ENCODE measurements around the gene ARL14EP. TPM values are rescaled to one million over a fixed set of nuclear protein-coding genes. Genes with fewer than 3 reads are reported as not detected.

The ARL14EP gene
- polyA plus RNA-seq, 1 donor (not counting 4 experiments of a cell fraction or from before 2014, with no cell fraction given): 32.6 TPM

DNA sequence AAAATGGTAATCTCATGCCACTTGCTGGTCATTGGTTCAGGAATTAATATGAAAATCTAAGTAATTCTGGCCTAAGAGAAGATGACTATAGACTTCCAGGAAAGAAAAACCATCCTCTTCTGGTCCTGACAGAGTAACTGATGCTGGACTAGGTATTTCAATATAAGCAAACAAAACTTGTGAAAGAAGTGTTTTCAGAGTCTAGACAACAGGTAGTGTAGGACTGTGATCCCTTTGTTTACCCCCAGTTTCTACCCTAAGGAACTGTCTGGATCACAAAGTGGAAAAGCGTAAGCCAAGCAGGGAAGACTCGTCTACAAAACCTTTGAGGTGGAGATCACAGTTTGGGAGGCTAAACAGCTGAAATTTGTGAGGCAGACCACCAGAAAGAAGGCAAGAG, 30.4 kb upstream of the ARL14EP start:
- H3K9me1 ChIP-seq (ENCODE audit: control insufficient read depth, extremely low read depth, insufficient read depth, low read length): no peaks in the 10 kb centered on the region
- no peaks in the 10 kb centered on the region for H4K20me1 ChIP-seq (ENCODE audit: control insufficient read depth, extremely low read depth, insufficient read depth, low read length)
- H3K9me3 ChIP-seq (ENCODE audit: control insufficient read depth, low read depth, low read length): no peaks in the 10 kb centered on the region
- H3K79me2 ChIP-seq (ENCODE audit: control insufficient read depth, insufficient read depth, low read length): no peaks in the 10 kb centered on the region
- DNase-seq (ENCODE audit: low read depth, low spot score): no peak
- no peaks in the 10 kb centered on the region for H3K4me1 ChIP-seq (ENCODE audit: control insufficient read depth, extremely low read depth, insufficient read depth, low read length)
- no peak overlapping the region for H3K4me3 ChIP-seq (ENCODE audit: control insufficient read depth in 2 of 3, extremely low read depth in 1 of 3, insufficient read depth in 2 of 3, low read depth in 1 of 3, low read length in 3 of 3)
- no peak overlapping the region for H3K27ac ChIP-seq (ENCODE audit: control insufficient read depth, insufficient read depth, low read length)
- no peak overlapping the region for H3K9ac ChIP-seq (ENCODE audit: control insufficient read depth, extremely low read depth, insufficient read depth, low read length)
- H3K27me3 ChIP-seq (ENCODE audit: control insufficient read depth, extremely low read depth, insufficient read depth, low read length): no peaks in the 10 kb centered on the region
- dilution Hi-C loops (cut with MboI; ENCODE audit: extremely low pct_ligation_motif_present, low sequenced_read_pairs): no loop called here
- FAIRE-seq: no peak
- no peaks in the 10 kb centered on the region for H3K36me3 ChIP-seq (ENCODE audit: control insufficient read depth in 2 of 2, extremely low read depth in 1 of 2, insufficient read depth in 2 of 2, low read length in 2 of 2)
- H2AFZ ChIP-seq (ENCODE audit: control insufficient read depth, low read length): no peak overlapping the region
- TF ChIP-seq EZH2 (IDR thresholded peaks at IDR 0.05; ENCODE audit: low read length): no peak
- TF ChIP-seq CTCF (optimal IDR thresholded peaks at IDR 0.05 in 1 of 3, IDR thresholded peaks at IDR 0.05 in 1 of 3, conservative IDR thresholded peaks at IDR 0.05 in 1 of 3; ENCODE audit: extremely low read depth in 1 of 3, insufficient read depth in 2 of 3, low read length in 3 of 3): no peak
- no peak overlapping the region for H3K4me2 ChIP-seq (ENCODE audit: control insufficient read depth, extremely low read depth, insufficient read depth, low read depth, low read length)

- H3K79me2 ChIP-seq (ENCODE audit: control insufficient read depth, insufficient read depth, low read length): no peaks in the 10 kb centered on the region
- H3K9me3 ChIP-seq (ENCODE audit: control insufficient read depth, low read depth, low read length): no peaks in the 10 kb centered on the region
- H4K20me1 ChIP-seq (ENCODE audit: control insufficient read depth, extremely low read depth, insufficient read depth, low read length): no peaks in the 10 kb centered on the region
- H3K36me3 ChIP-seq (ENCODE audit: control insufficient read depth in 2 of 2, extremely low read depth in 1 of 2, insufficient read depth in 2 of 2, low read length in 2 of 2): no peaks in the 10 kb centered on the region
- H3K9me1 ChIP-seq (ENCODE audit: control insufficient read depth, extremely low read depth, insufficient read depth, low read length): no peaks in the 10 kb centered on the region
- TF ChIP-seq CTCF (optimal IDR thresholded peaks at IDR 0.05 in 1 of 3, IDR thresholded peaks at IDR 0.05 in 1 of 3, conservative IDR thresholded peaks at IDR 0.05 in 1 of 3; ENCODE audit: extremely low read depth in 1 of 3, insufficient read depth in 2 of 3, low read length in 3 of 3) (no peak), EZH2 (IDR thresholded peaks at IDR 0.05; ENCODE audit: low read length) (no peak)
- H3K4me1 ChIP-seq (ENCODE audit: control insufficient read depth, extremely low read depth, insufficient read depth, low read length): no peaks in the 10 kb centered on the region
- DNase-seq (ENCODE audit: low read depth, low spot score): no peak
- no peak for FAIRE-seq
- dilution Hi-C loops (cut with MboI; ENCODE audit: extremely low pct_ligation_motif_present, low sequenced_read_pairs): no loop called here
- no peak overlapping the region for H3K4me2 ChIP-seq (ENCODE audit: control insufficient read depth, extremely low read depth, insufficient read depth, low read depth, low read length)
- no peak overlapping the region for H3K4me3 ChIP-seq (ENCODE audit: control insufficient read depth in 2 of 3, extremely low read depth in 1 of 3, insufficient read depth in 2 of 3, low read depth in 1 of 3, low read length in 3 of 3)
- H3K27ac ChIP-seq (ENCODE audit: control insufficient read depth, insufficient read depth, low read length): no peak overlapping the region
- H2AFZ ChIP-seq (ENCODE audit: control insufficient read depth, low read length): no peak overlapping the region
- H3K9ac ChIP-seq (ENCODE audit: control insufficient read depth, extremely low read depth, insufficient read depth, low read length): no peak overlapping the region
- H3K27me3 ChIP-seq (ENCODE audit: control insufficient read depth, extremely low read depth, insufficient read depth, low read length): no peaks in the 10 kb centered on the region
Observed at GRCh38 chr11:30295178-30295885, 27.6 kb upstream of the ARL14EP start.

Measured in keratinocyte (primary cell).